KBM-7 (cell line): ENCODE measurements around the gene ADCY2.

Source experiments
- DNase-seq: peaks from one replicate; pipeline ENCODE4 v3.0.0-alpha.2; 2015
- in situ Hi-C: fragments of 300-500 bp; cut with MboI; formaldehyde crosslinking; loops from 2 replicates; pipeline ENCODE4 v1.14.3; 2020; ENCODE audit warnings: low sequenced_read_pairs, low pct_unique_long_range_greater_than_20kb, mixed read lengths

The ADCY2 gene

GRCh38 chr5:7492371-7492770, 96.4 kb downstream of the ADCY2 start:
- no peak for DNase-seq
- in situ Hi-C loops, result no loop called here

GRCh38 chr5:7493081-7493480, 97.1 kb downstream of the ADCY2 start:
- no peak for DNase-seq
- in situ Hi-C loops, result no loop called here

- in situ Hi-C loops, result no loop called here
These were observed 97.7 kb downstream of the ADCY2 start for GRCh38 chr5:7493622-7494021.

GRCh38 chr5:7494481-7495130, 98.7 kb downstream of the ADCY2 start:
- no peak for DNase-seq
- in situ Hi-C loops, result no loop called here

More at GRCh38 chr5:7493622-7494021, 97.7 kb downstream of the ADCY2 start:
- DNase-seq, result no peak

- in situ Hi-C loops, result no loop called here
- DNase-seq, result no peak
These were observed 99.2 kb downstream of the ADCY2 start for GRCh38 chr5:7495131-7495517.

GRCh38 chr5:7500256-7500655, 104.3 kb downstream of the ADCY2 start:
- in situ Hi-C loops, result no loop called here

GRCh38 chr5:7501061-7501460, 105.1 kb downstream of the ADCY2 start:
- in situ Hi-C loops, result no loop called here
- no peak for DNase-seq

More at GRCh38 chr5:7500256-7500655, 104.3 kb downstream of the ADCY2 start:
- no peak for DNase-seq

GRCh38 chr5:7503564-7503963, 107.6 kb downstream of the ADCY2 start:
- in situ Hi-C loops, result no loop called here
- no peak for DNase-seq

- in situ Hi-C loops, result no loop called here
- DNase-seq, result no peak
These were observed 119.5 kb downstream of the ADCY2 start for GRCh38 chr5:7515284-7515914.

GRCh38 chr5:7516253-7516652, 120.3 kb downstream of the ADCY2 start:
- in situ Hi-C loops, result no loop called here

GRCh38 chr5:7517006-7517405, 121.1 kb downstream of the ADCY2 start:
- DNase-seq, result no peak
- in situ Hi-C loops, result no loop called here

More at GRCh38 chr5:7516253-7516652, 120.3 kb downstream of the ADCY2 start:
- DNase-seq, result no peak

GRCh38 chr5:7518947-7519560, 123.1 kb downstream of the ADCY2 start:
- in situ Hi-C loops, result no loop called here
- DNase-seq, result no peak

- no peak for DNase-seq
- in situ Hi-C loops, result no loop called here
These were observed 123.6 kb downstream of the ADCY2 start for GRCh38 chr5:7519564-7519963.

GRCh38 chr5:7529880-7530279, 133.9 kb downstream of the ADCY2 start:
- in situ Hi-C loops, result no loop called here
- DNase-seq, result no peak

GRCh38 chr5:7533941-7534340, 138.0 kb downstream of the ADCY2 start:
- DNase-seq, result no peak
- in situ Hi-C loops, result no loop called here

- DNase-seq, result no peak
These were observed 138.6 kb downstream of the ADCY2 start for GRCh38 chr5:7534505-7534904.

GRCh38 chr5:7537573-7537972, 141.6 kb downstream of the ADCY2 start:
- in situ Hi-C loops, result no loop called here
- no peak for DNase-seq

More at GRCh38 chr5:7534505-7534904, 138.6 kb downstream of the ADCY2 start:
- in situ Hi-C loops, result no loop called here

GRCh38 chr5:7539571-7539970, 143.6 kb downstream of the ADCY2 start:
- DNase-seq, result no peak
- in situ Hi-C loops, result no loop called here

GRCh38 chr5:7540736-7541485, 145.0 kb downstream of the ADCY2 start:
- in situ Hi-C loops, result no loop called here
- DNase-seq, result no peak

GRCh38 chr5:7541898-7542297, 146.0 kb downstream of the ADCY2 start:
- in situ Hi-C loops, result no loop called here
- no peak for DNase-seq
